H9 (cell line): ENCODE data around the gene TGIF1. TPM values are rescaled to one million over a fixed set of nuclear protein-coding genes. Genes with fewer than 3 reads are reported as not detected.

Experiments
- DNase-seq: peaks from one replicate; pipeline ENCODE4 v3.0.0-alpha.2; 2017
- H2AFZ ChIP-seq: one replicate; pipeline ENCODE4 v1.6.1; 2013; ENCODE audit warnings: mild to moderate bottlenecking, low read length, control low read depth, moderate library complexity
- H2AK5ac ChIP-seq: 2 replicates; pipeline ENCODE4 v1.6.1; 2013; ENCODE audit warnings: low read length, control low read depth, mixed read lengths; ENCODE audit not compliant: insufficient read length
- H2BK120ac ChIP-seq: one replicate; pipeline ENCODE4 v1.6.1; 2013; ENCODE audit warnings: low read depth, mild to moderate bottlenecking, low read length, control low read depth, inconsistent platforms; ENCODE audit not compliant: poor library complexity, severe bottlenecking
- H2BK12ac ChIP-seq: 2 replicates; pipeline ENCODE4 v1.6.1; 2013; ENCODE audit warnings: low read length, control low read depth, mixed read lengths, low read depth; ENCODE audit not compliant: insufficient read length
- H2BK15ac ChIP-seq: 2 replicates; pipeline ENCODE4 v1.6.1; 2013; ENCODE audit warnings: low read depth, low read length, control low read depth
- H2BK20ac ChIP-seq: one replicate; pipeline ENCODE4 v1.6.1; 2013; ENCODE audit warnings: low read depth, mild to moderate bottlenecking, low read length, control low read depth, inconsistent platforms; ENCODE audit not compliant: poor library complexity, severe bottlenecking
- H2BK5ac ChIP-seq: 2 replicates; pipeline ENCODE4 v1.6.1; 2013; ENCODE audit warnings: low read length, control low read depth, mixed read lengths; ENCODE audit not compliant: insufficient read length
- H3K14ac ChIP-seq: 2 replicates; pipeline ENCODE4 v1.6.1; 2013; ENCODE audit warnings: low read length, control low read depth; ENCODE audit not compliant: insufficient read depth
- H3K18ac ChIP-seq: 2 replicates; pipeline ENCODE4 v1.6.1; 2013; ENCODE audit warnings: low read depth, mild to moderate bottlenecking, mixed read lengths, low read length, control low read depth; ENCODE audit not compliant: insufficient read length
- H3K23ac ChIP-seq: 2 replicates; pipeline ENCODE4 v1.6.1; 2013; ENCODE audit warnings: low read length, control low read depth, mixed read lengths, low read depth; ENCODE audit not compliant: insufficient read length
- H3K23me2 ChIP-seq: 2 replicates; pipeline ENCODE4 v1.6.1; 2013; ENCODE audit warnings: low read depth, mild to moderate bottlenecking, mixed read lengths, low read length, control low read depth; ENCODE audit not compliant: insufficient read length, poor library complexity, severe bottlenecking
- H3K27ac ChIP-seq: 2 replicates; pipeline ENCODE4 v1.5.1; 2013; ENCODE audit warnings: low read length, control low read depth, mixed read lengths, low read depth; ENCODE audit not compliant: insufficient read length
- H3K27me3 ChIP-seq: 2 replicates; pipeline ENCODE4 v1.6.1; 2013; ENCODE audit warnings: low read length, control low read depth, inconsistent platforms; ENCODE audit not compliant: insufficient read depth
- H3K4ac ChIP-seq: 2 replicates; pipeline ENCODE4 v1.6.1; 2013; ENCODE audit warnings: low read depth, mild to moderate bottlenecking, control low read depth, inconsistent platforms, low read length, moderate library complexity
- H3K4me1 ChIP-seq: 2 replicates; pipeline ENCODE4 v1.6.1; 2013; ENCODE audit warnings: low read length, control low read depth, inconsistent platforms; ENCODE audit not compliant: insufficient read depth
- H3K4me2 ChIP-seq: 2 replicates; pipeline ENCODE4 v1.6.1; 2013; ENCODE audit warnings: low read length, control low read depth, mixed read lengths; ENCODE audit not compliant: insufficient read length, insufficient read depth
- H3K56ac ChIP-seq: 2 replicates; pipeline ENCODE4 v1.6.1; 2013; ENCODE audit warnings: low read depth, mild to moderate bottlenecking, mixed read lengths, low read length, control low read depth; ENCODE audit not compliant: insufficient read length
- H3K79me1 ChIP-seq: 2 replicates; pipeline ENCODE4 v1.6.1; 2013; ENCODE audit warnings: low read depth, mild to moderate bottlenecking, moderate library complexity, low read length, control low read depth, inconsistent platforms; ENCODE audit not compliant: insufficient read depth, poor library complexity, severe bottlenecking
- H3K79me2 ChIP-seq: 2 replicates; pipeline ENCODE4 v1.6.1; 2013; ENCODE audit warnings: low read length, control low read depth, inconsistent platforms; ENCODE audit not compliant: insufficient read depth
- H3K9ac ChIP-seq: 2 replicates; pipeline ENCODE4 v1.6.1; 2013; ENCODE audit warnings: low read length, control low read depth, mixed read lengths; ENCODE audit not compliant: insufficient read length; ENCODE audit errors: extremely low read depth
- H3K9me3 ChIP-seq: one replicate; pipeline ENCODE4 v1.6.1; 2013; ENCODE audit warnings: low read depth, low read length, inconsistent platforms; ENCODE audit not compliant: control insufficient read depth
- H3T11ph ChIP-seq: one replicate; pipeline ENCODE4 v1.6.1; 2013; ENCODE audit warnings: mild to moderate bottlenecking, low read length, control low read depth, inconsistent platforms
- H4K20me1 ChIP-seq: one replicate; pipeline ENCODE4 v1.6.1; 2013; ENCODE audit not compliant: control insufficient read depth, insufficient read length, insufficient read depth
- H4K5ac ChIP-seq: 2 replicates; pipeline ENCODE4 v1.6.1; 2013; ENCODE audit warnings: low read depth, mild to moderate bottlenecking, mixed read lengths, low read length, control low read depth; ENCODE audit not compliant: insufficient read length
- H4K8ac ChIP-seq: replicated peaks from 2 replicates; pipeline ENCODE4 v1.6.1; 2013; ENCODE audit warnings: low read length, control low read depth, mixed read lengths, low read depth; ENCODE audit not compliant: insufficient read length
- H4K91ac ChIP-seq: 2 replicates; pipeline ENCODE4 v1.6.1; 2013; ENCODE audit warnings: low read depth, mild to moderate bottlenecking, moderate library complexity, mixed read lengths, low read length, control low read depth; ENCODE audit not compliant: insufficient read length
- H3K27ac Mint-ChIP-seq, 3 experiments: 2 replicates in 2 of 3; 3 replicates in 1 of 3; pipeline ENCODE4 v1.8.0; 2020 to 2021; ENCODE audit warnings: mixed read lengths in 3 of 3, mild to moderate bottlenecking in 1 of 3, moderate library complexity in 1 of 3
- H3K27me3 Mint-ChIP-seq: 2 replicates; pipeline ENCODE4 v1.8.0; 2021; ENCODE audit warnings: low read depth, mild to moderate bottlenecking, moderate library complexity, mixed read lengths
- H3K36me3 Mint-ChIP-seq, 3 experiments: 2 replicates in 2 of 3; 3 replicates in 1 of 3; pipeline ENCODE4 v1.8.0; 2020 to 2021; ENCODE audit warnings: low read depth in 3 of 3, mixed read lengths in 3 of 3; ENCODE audit not compliant: insufficient read depth in 1 of 3
- H3K4me1 Mint-ChIP-seq, 2 experiments: 2 replicates each; pipeline ENCODE4 v1.8.0; 2020; ENCODE audit warnings: mixed read lengths in 2 of 2
- H3K4me3 Mint-ChIP-seq, 2 experiments: 2 replicates in 1 of 2; 3 replicates in 1 of 2; pipeline ENCODE4 v1.8.0; 2020 to 2021; ENCODE audit warnings: mild to moderate bottlenecking in 2 of 2, mixed read lengths in 2 of 2, moderate library complexity in 1 of 2
- H3K9me3 Mint-ChIP-seq, 2 experiments: 2 replicates in 1 of 2; 3 replicates in 1 of 2; pipeline ENCODE4 v1.8.0; 2020; ENCODE audit warnings: mild to moderate bottlenecking in 2 of 2, mixed read lengths in 2 of 2, moderate library complexity in 1 of 2
- WGBS: extraction: QIAGEN DNeasy Blood & Tissue Kit; methylation state at CpG from one replicate; pipeline ENCODE4 v1.1.7; 2013; ENCODE audit warnings: missing lambda C conversion rate, low lambda C conversion rate, mixed read lengths; ENCODE audit not compliant: insufficient read length; ENCODE audit errors: extremely low coverage; 5-methylcytosine and 5-hydroxymethylcytosine counted together
- total RNA-seq: library from RNA; stranded (reverse); gene quantifications from 2 replicates; pipeline ENCODE4 v1.2.1, GENCODE V29; 2021
- TF ChIP-seq, protein P1 (sequence below): fragments of 200-600 bp; sonication (generic); conservative IDR thresholded peaks from 3 replicates; pipeline ENCODE4 v1.8.0; 2021; ENCODE audit warnings: antibody characterized with exemption, mild to moderate bottlenecking

The TGIF1 gene
- total RNA-seq, 1 experiment from 2014 or later: 261 TPM

DNA sequence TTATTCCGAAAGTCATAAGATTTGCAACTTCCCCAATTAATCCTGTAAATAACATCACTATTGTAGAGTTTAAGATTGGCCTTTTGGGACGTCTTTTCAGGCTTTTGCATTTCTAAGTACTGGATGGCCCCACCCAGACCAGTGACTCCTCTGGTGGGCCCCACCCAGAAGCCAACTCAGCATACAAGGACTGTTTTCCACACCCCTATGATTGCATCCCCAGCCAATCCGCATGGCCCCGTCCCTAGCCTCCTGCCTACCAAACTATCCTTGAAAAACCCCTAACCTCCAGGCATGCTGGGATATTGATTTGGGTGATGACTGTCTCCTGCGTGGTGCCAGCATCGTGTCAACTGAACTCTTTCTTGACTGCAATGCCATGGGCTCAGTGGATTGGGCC, 24.5 kb upstream of the TGIF1 start:
- no peak overlapping the region for H3K4me3 Mint-ChIP-seq
- Histone ChIP-seq H3K27me3 (no peaks in the 10 kb centered on the region), H3K79me2 (no peaks in the 10 kb centered on the region), H3K27ac (no peak overlapping the region), H2BK20ac (no peak overlapping the region), H4K91ac (no peak overlapping the region), H3K4ac (no peak overlapping the region), H4K8ac (no peak overlapping the region), H3K23ac (no peak overlapping the region), H2AK5ac (no peak overlapping the region), H3T11ph (no peak overlapping the region), H3K9me3 (no peaks in the 10 kb centered on the region), H3K79me1 (no peaks in the 10 kb centered on the region), H3K23me2 (no peaks in the 10 kb centered on the region), H2BK120ac (no peak overlapping the region), H2BK15ac (no peak overlapping the region), H2BK12ac (no peak overlapping the region), H3K14ac (no peak overlapping the region), H4K5ac (no peak overlapping the region), H2AFZ (no peak overlapping the region), H3K4me1 (no peaks in the 10 kb centered on the region; the same call in 1 of the 2 replicates), H3K9ac (no peak overlapping the region), H3K56ac (no peak overlapping the region), H4K20me1 (no peaks in the 10 kb centered on the region), H3K4me2 (no peak overlapping the region), H3K18ac (no peak overlapping the region), H2BK5ac (no peak overlapping the region)
- TF ChIP-seq, protein P1, sequence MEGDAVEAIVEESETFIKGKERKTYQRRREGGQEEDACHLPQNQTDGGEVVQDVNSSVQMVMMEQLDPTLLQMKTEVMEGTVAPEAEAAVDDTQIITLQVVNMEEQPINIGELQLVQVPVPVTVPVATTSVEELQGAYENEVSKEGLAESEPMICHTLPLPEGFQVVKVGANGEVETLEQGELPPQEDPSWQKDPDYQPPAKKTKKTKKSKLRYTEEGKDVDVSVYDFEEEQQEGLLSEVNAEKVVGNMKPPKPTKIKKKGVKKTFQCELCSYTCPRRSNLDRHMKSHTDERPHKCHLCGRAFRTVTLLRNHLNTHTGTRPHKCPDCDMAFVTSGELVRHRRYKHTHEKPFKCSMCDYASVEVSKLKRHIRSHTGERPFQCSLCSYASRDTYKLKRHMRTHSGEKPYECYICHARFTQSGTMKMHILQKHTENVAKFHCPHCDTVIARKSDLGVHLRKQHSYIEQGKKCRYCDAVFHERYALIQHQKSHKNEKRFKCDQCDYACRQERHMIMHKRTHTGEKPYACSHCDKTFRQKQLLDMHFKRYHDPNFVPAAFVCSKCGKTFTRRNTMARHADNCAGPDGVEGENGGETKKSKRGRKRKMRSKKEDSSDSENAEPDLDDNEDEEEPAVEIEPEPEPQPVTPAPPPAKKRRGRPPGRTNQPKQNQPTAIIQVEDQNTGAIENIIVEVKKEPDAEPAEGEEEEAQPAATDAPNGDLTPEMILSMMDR: no peak
- peaks cover 0 to under 1% of the 10 kb centered on the region in 2 experiments; a peak in 2 of 5 replicates for H3K9me3 Mint-ChIP-seq
- 0 out of 7 replicates have a peak overlapping the region, but pooled peaks of 1 of the 3 experiments have one; percentile 30 for H3K27ac Mint-ChIP-seq
- peaks cover 4 to 8% of the 10 kb centered on the region in 2 experiments; a peak in 3 of 4 replicates for H3K4me1 Mint-ChIP-seq
- peaks cover 0 to 2% (median 0%) of the 10 kb centered on the region in 3 experiments; a peak in 2 of 7 replicates for H3K36me3 Mint-ChIP-seq
- WGBS: no CpG with 5 or more reads among the region's 6 CpGs
- DNase-seq: no peak
- no peaks in the 10 kb centered on the region for H3K27me3 Mint-ChIP-seq
